Esophagus muscularis mucosa (tissue), 4 donors: ENCODE results near the gene HLA-DPA1. TPM values are rescaled to one million over a fixed set of nuclear protein-coding genes. Genes with fewer than 3 reads are reported as not detected.

Experiments used
- DNase-seq: peaks from one replicate; pipeline ENCODE4 v3.0.0-alpha.2; 2017; ENCODE audit errors: extremely low spot score
- H3K27ac ChIP-seq, 4 donors: fragments of 200-600 bp; sonication (generic); replicated peaks in 1 of 4; 1 replicate in 3 of 4; 2 replicates in 1 of 4; pipeline ENCODE4 v1.5.1; 2016 to 2019; ENCODE audit warnings: mild to moderate bottlenecking in 1 of 4
- H3K27me3 ChIP-seq, 4 donors: fragments of 200-600 bp; sonication (generic); one replicate each; pipeline versions ENCODE4 v1.5.1 to v1.6.0; 2016 to 2019
- H3K36me3 ChIP-seq, 4 donors: fragments of 200-600 bp; sonication (generic); one replicate each; pipeline ENCODE4 v1.5.1; 2016 to 2019
- H3K4me1 ChIP-seq, 4 donors: fragments of 200-600 bp; sonication (generic); one replicate each; pipeline ENCODE4 v1.5.1; 2016 to 2019
- H3K4me3 ChIP-seq, 4 donors: fragments of 200-600 bp; sonication (generic); 1 replicate in 2 of 4; 2 replicates in 2 of 4; pipeline ENCODE4 v1.5.1; 2016 to 2019; ENCODE audit warnings: mild to moderate bottlenecking in 4 of 4, moderate library complexity in 1 of 4
- H3K9me3 ChIP-seq, 4 donors: fragments of 200-600 bp; sonication (generic); 1 replicate in 3 of 4; 2 replicates in 1 of 4; pipeline ENCODE4 v1.5.1; 2016 to 2019
- EP300 ChIP-seq: sonication (generic); formaldehyde crosslinking; IDR thresholded peaks from one replicate; pipeline ENCODE4 v1.6.1; 2017; ENCODE audit warnings: antibody characterized with exemption
- POLR2A ChIP-seq: fragments of 450-650 bp; IDR thresholded peaks from one replicate; pipeline ENCODE4 v1.6.1; 2017; ENCODE audit warnings: antibody characterized with exemption, moderate library complexity, mild to moderate bottlenecking, low read depth
- POLR2AphosphoS5 ChIP-seq, 2 donors: sonication (generic); formaldehyde crosslinking; IDR thresholded peaks; one replicate each; pipeline ENCODE4 v1.6.1; 2017; ENCODE audit warnings: antibody characterized with exemption in 2 of 2
- WGBS: methylation state at CpG from one replicate; pipeline ENCODE4 v1.1.5; 2018; 5-methylcytosine and 5-hydroxymethylcytosine counted together
- intact Hi-C: fragments of 100-400 bp; cut with DNase I; formaldehyde crosslinking; loops from one replicate; pipeline ENCODE4 v1.15.1; 2023
- total RNA-seq, 4 donors: library from RNA; depleted of rRNA; stranded (reverse); fragments of >200 nt; gene quantifications; one replicate each; pipeline versions ENCODE4 v1.1.0 to v1.2.1, GENCODE V29; 2016
- TF ChIP-seq, protein P1 (sequence below), 3 experiments: fragments of 200-600 bp in 2 of 3; fragments of 450-650 bp in 1 of 3; sonication (generic) in 2 of 3; IDR thresholded peaks; one replicate each; pipeline ENCODE4 v1.5.1; 2017 to 2019; ENCODE audit warnings: antibody characterized with exemption in 3 of 3, mild to moderate bottlenecking in 2 of 3, moderate library complexity in 1 of 3

The HLA-DPA1 gene
- 10 to 100 TPM; 28.5 to 91.3 (median 65.9) TPM for total RNA-seq

DNA sequence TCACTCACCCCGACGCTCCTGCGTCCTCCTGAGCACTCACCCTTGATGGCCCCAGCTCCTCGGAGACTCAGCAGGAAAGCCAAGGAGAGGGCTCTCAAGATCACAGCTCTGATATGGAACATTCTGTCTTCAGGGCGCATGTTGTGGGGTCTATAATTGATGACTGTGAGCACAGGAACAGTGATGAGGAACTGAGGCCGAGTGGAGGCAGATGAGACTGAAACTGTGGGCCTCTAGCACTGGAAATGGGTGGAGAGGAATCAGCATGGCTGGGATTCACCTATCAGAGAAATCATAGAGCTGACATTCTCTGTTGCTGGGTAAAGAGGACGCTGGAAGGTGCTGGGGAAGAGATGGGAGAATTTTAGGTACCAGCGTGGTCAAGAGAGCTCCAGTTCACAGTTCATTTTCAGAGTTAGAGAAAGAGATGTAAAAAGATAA, at the start of gene HLA-DPA1:
Gene HLA-DPA1 (minus strand): TSS at position 219 of the 441 bp plus-strand sequence.
- TF ChIP-seq EP300 (no peak), POLR2AphosphoS5 (IDR thresholded peaks at IDR 0.05) (peak; percentile 60 to 89), POLR2A (no peak)
- TF ChIP-seq, protein P1, sequence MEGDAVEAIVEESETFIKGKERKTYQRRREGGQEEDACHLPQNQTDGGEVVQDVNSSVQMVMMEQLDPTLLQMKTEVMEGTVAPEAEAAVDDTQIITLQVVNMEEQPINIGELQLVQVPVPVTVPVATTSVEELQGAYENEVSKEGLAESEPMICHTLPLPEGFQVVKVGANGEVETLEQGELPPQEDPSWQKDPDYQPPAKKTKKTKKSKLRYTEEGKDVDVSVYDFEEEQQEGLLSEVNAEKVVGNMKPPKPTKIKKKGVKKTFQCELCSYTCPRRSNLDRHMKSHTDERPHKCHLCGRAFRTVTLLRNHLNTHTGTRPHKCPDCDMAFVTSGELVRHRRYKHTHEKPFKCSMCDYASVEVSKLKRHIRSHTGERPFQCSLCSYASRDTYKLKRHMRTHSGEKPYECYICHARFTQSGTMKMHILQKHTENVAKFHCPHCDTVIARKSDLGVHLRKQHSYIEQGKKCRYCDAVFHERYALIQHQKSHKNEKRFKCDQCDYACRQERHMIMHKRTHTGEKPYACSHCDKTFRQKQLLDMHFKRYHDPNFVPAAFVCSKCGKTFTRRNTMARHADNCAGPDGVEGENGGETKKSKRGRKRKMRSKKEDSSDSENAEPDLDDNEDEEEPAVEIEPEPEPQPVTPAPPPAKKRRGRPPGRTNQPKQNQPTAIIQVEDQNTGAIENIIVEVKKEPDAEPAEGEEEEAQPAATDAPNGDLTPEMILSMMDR (IDR thresholded peaks at IDR 0.05) = no peak
- H3K27me3 ChIP-seq = no peaks in the 10 kb centered on the region
- DNase-seq = peak; percentile 90
- H3K4me3 ChIP-seq = peak within 1 kb of the TSS; percentile 27 to 47 (median 42)
- H3K4me1 ChIP-seq = peaks cover 0 to 10% (median 2%) of the 10 kb centered on the region in 4 donors
- intact Hi-C loops = no loop called here
- H3K36me3 ChIP-seq = peaks cover 0 to 13% (median 6%) of the 10 kb centered on the region in 4 donors
- 43% methylated on average over 8 of the region's 8 CpGs for WGBS
- H3K27ac ChIP-seq = peak within 1 kb of the TSS in 3 of 4 donors; percentile 40 to 58 (median 45)
- H3K9me3 ChIP-seq = no peaks in the 10 kb centered on the region

DNA sequence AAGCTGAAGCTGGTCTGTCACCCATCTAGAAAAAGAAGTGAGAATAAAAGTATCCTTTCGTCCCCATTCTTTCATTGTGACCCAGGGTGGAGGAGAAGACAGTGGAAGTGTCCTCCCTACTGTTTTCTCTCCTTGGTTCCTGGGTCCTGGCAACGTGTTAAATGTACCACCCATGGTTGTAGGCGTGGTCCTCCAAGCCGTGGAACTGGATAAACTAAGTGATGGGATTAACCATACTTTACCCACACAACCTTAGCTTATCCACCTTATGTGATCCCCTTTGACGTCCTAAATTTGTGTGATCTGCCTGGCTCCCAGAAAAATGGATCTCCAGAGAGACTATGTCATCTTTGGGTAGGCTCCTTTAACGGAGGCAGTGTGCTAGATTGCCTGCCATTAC, 49.7 kb upstream of the HLA-DPA1 start:
- peaks cover 0 to 14% (median under 1%) of the 10 kb centered on the region in 4 donors for H3K27me3 ChIP-seq
- H3K4me3 ChIP-seq = no peak overlapping the region
- intact Hi-C loops = no loop called here
- 76% methylated on average over 6 of the region's 6 CpGs for WGBS
- no peak overlapping the region for H3K27ac ChIP-seq
- no peak for DNase-seq
- TF ChIP-seq EP300 = no peak
- TF ChIP-seq POLR2AphosphoS5 (IDR thresholded peaks at IDR 0.05) = no peak
- TF ChIP-seq POLR2A = no peak
- TF ChIP-seq, protein P1 (IDR thresholded peaks at IDR 0.05) = no peak
- H3K36me3 ChIP-seq = no peaks in the 10 kb centered on the region
- H3K9me3 ChIP-seq = peaks cover 0 to 4% (median 0%) of the 10 kb centered on the region in 4 donors
- no peaks in the 10 kb centered on the region for H3K4me1 ChIP-seq

DNA sequence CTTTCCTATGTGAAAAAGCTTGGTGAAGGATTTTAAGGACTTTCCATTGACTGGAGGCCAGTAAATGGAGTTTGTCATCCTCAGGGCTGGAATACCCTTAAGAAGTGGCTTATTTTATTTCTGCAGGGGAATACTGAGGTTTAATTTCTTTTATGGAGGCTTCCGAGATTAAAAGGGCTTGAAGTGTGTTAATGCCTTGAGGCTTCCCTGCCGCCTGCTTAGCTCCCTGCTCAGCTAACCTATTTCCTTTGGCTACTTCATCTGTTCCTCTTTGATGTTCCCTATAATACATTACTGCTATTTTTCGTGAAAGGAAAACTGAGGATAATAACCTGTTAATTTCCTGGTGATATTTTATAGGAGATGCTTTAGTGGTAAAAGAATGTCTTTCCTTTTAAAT, 46.6 kb upstream of the HLA-DPA1 start:
- Histone ChIP-seq H3K4me1 (peaks cover 0 to 12% (median 7%) of the 10 kb centered on the region in 4 donors), H3K36me3 (no peaks in the 10 kb centered on the region), H3K27me3 (peaks cover 0 to 34% (median 25%) of the 10 kb centered on the region in 4 donors), H3K4me3 (no peak overlapping the region), H3K27ac (no peak overlapping the region), H3K9me3 (peaks cover 0 to 4% (median 0%) of the 10 kb centered on the region in 4 donors)
- intact Hi-C loops = no loop called here
- 67% methylated on average over 3 of the region's 3 CpGs for WGBS
- TF ChIP-seq, protein P1 (IDR thresholded peaks at IDR 0.05) = no peak
- DNase-seq = no peak

DNA sequence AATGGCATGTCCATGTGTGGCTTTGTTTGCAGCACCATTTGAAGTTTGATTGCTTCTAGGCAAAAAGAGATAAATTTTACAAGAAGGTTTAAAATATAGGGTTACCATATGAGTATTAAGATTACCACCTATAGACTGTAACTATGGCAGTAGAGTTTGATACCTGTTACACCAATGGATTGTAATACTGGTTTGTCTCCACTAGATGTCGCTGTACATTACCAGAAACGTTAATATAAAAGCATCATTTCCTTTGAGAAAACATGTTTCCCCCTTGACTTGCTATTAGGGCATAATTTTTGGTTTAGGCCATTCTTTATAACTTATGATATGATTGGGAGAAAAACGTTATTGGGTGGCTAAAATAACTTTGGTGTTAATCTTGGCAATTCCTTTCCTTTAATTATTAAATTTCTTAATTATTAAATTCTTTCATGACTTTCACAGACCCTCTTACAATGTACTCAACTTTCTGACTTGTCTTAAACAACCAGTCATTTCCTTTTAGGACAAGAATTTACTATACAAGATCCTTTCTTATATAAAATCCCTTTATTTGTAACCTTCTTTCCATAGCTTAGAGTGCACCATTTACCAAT, 45.2 kb upstream of the HLA-DPA1 start:
- peaks cover 0 to 47% (median 25%) of the 10 kb centered on the region in 4 donors for H3K27me3 ChIP-seq
- WGBS = 0% methylated on average over 3 of the region's 3 CpGs
- no peak for DNase-seq
- no peaks in the 10 kb centered on the region for H3K36me3 ChIP-seq
- H3K4me1 ChIP-seq = peaks cover 0 to 12% (median 7%) of the 10 kb centered on the region in 4 donors
- TF ChIP-seq, protein P1 (IDR thresholded peaks at IDR 0.05) = peak; percentile 83 to 85 (median 85)
- TF ChIP-seq EP300 = no peak
- H3K27ac ChIP-seq = no peak overlapping the region
- no peak overlapping the region for H3K4me3 ChIP-seq
- peaks cover 0 to under 1% (median 0%) of the 10 kb centered on the region in 4 donors for H3K9me3 ChIP-seq
- intact Hi-C loops = loop anchor here (5.0 kb wide), 1 partner anchor 129 kb away; no protein-coding TSS in a partner anchor
